Heart left ventricle (tissue), 16 donors: ENCODE measurements around the gene MEGF9. TPM values are rescaled to one million over a fixed set of nuclear protein-coding genes. Genes with fewer than 3 reads are reported as not detected.
"Not testable (repeated sequence)": the region's sequence is repeated elsewhere in the genome, so short reads cannot be mapped to it uniquely, and the experiment has no call there.

Experiments
- ATAC-seq, 4 donors: fragments of 200-7000 bp; cut with Tn5 transposase; one replicate each; pipeline ENCODE4 v1.9.1; 2020 to 2022; ENCODE audit warnings: moderate library complexity in 4 of 4, mild to moderate bottlenecking in 3 of 4, moderate number of reproducible peaks in 1 of 4
- DNase-seq, 5 donors: peaks; one replicate each; pipeline ENCODE4 v3.0.0-alpha.2; 2020
- H3K27ac ChIP-seq, 12 donors: fragments of 200-600 bp; sonication (generic) in 4 of 12; one replicate each; pipeline versions ENCODE4 v1.5.0 to v1.8.0; 2016 to 2022; ENCODE audit warnings: mild to moderate bottlenecking in 2 of 12
- H3K27me3 ChIP-seq, 9 donors: fragments of 200-600 bp; sonication (generic) in 2 of 9; one replicate each; pipeline versions ENCODE4 v1.5.1 to v1.8.0; 2016 to 2022; ENCODE audit warnings: mild to moderate bottlenecking in 3 of 9
- H3K36me3 ChIP-seq, 9 donors: fragments of 200-600 bp; sonication (generic) in 2 of 9; one replicate each; pipeline versions ENCODE4 v1.5.0 to v1.8.0; 2018 to 2022; ENCODE audit warnings: mild to moderate bottlenecking in 2 of 9
- H3K4me1 ChIP-seq, 12 donors: fragments of 200-600 bp; sonication (generic) in 4 of 12; one replicate each; pipeline versions ENCODE4 v1.5.0 to v1.8.0; 2016 to 2022; ENCODE audit warnings: mild to moderate bottlenecking in 3 of 12
- H3K4me3 ChIP-seq, 12 donors: fragments of 200-600 bp; sonication (generic) in 4 of 12; one replicate each; pipeline versions ENCODE4 v1.5.0 to v1.8.0; 2017 to 2022; ENCODE audit warnings: mild to moderate bottlenecking in 9 of 12, moderate library complexity in 4 of 12
- H3K9me3 ChIP-seq, 12 donors: fragments of 200-600 bp; sonication (generic) in 4 of 12; one replicate each; pipeline versions ENCODE4 v1.5.0 to v1.8.0; 2016 to 2022; ENCODE audit warnings: mild to moderate bottlenecking in 1 of 12
- CTCF ChIP-seq, 12 donors: fragments of 200-600 bp; sonication (generic) in 4 of 12; IDR thresholded peaks; one replicate each; pipeline versions ENCODE4 v1.5.0 to v1.8.0; 2018 to 2022; ENCODE audit warnings: antibody characterized with exemption in 12 of 12, mild to moderate bottlenecking in 5 of 12
- POLR2A ChIP-seq, 2 donors: fragments of 450-650 bp; IDR thresholded peaks; one replicate each; pipeline ENCODE4 v1.6.1; 2017; ENCODE audit warnings: antibody characterized with exemption in 2 of 2, mild to moderate bottlenecking in 2 of 2, moderate library complexity in 2 of 2
- WGBS, 4 donors: extraction: QIAGEN DNeasy Blood & Tissue Kit in 2 of 4; methylation state at CpG; one replicate each; pipeline versions ENCODE4 v1.1.5 to v1.1.7; 2013 to 2018; 5-methylcytosine and 5-hydroxymethylcytosine counted together
- intact Hi-C, 10 donors: fragments of 100-400 bp; cut with DNase I; formaldehyde crosslinking; loops; one replicate each; pipeline versions ENCODE4 v1.11.1 to v1.14.2; 2022
- polyA plus RNA-seq, 2 donors: library from polyadenylated mRNA; stranded (reverse); fragments of 200-250 nt; gene quantifications; one replicate each; pipeline ENCODE4 v1.2.3, GENCODE V29; 2013
- total RNA-seq, 9 donors: library from RNA; depleted of rRNA in 2 of 9; stranded (reverse); fragments of >200 nt in 2 of 9; fragmentation: NEBNext Ultra II Directional in 3 of 9; extraction: Animal tissue kit (Norgen Biotek cat#: 25700) in 3 of 9; gene quantifications; one replicate each; pipeline versions ENCODE4 v1.1.0 to v1.2.4, GENCODE V29; 2016 to 2023
- donor health status: ischemic (EF 13 %, LVEDD 7.1; RV severe dilation, severe dysfunction).
- donor health status: healthy with polysubstance abuse.
- donor health status: DM: no; HTN: yes; CAD: no.
- donor health status: DM: no; HTN: no; CAD: no.
- donor health status: ischemic (EF 25% LVEDD 6.9; RV normal size, moderate dysfunction).
- donor health status: ischemic (EF 25% LVEDD 5.7; RV mildly dilated, moderate dysfunction).
- donor health status: healthy.
- donor health status: DM: yes; HTN: yes; CAD: no.
- donor health status: ischemic (EF 35%, LVEDD 5.7; RV mildly dilated, moderate dysfunction).
- donor health status: nonischemic (EF 11% LVEDD 7.7; RV severe dilation, severe dysfunction).
- donor health status: DM: yes; HTN: yes; CAD: no.
- donor health status: PGD.
- donor health status: ischemic (EF 29% LVEDD 5.4; RV normal size, mild dysfunction).
- donor health status: nonischemic (EF 23%, LVEDD 6.1; RV moderate dilation, normal function).

MEGF9 gene
- total and polyA plus RNA-seq, 11 donors: 2.2 to 46.0 (median 12.8) TPM

DNA sequence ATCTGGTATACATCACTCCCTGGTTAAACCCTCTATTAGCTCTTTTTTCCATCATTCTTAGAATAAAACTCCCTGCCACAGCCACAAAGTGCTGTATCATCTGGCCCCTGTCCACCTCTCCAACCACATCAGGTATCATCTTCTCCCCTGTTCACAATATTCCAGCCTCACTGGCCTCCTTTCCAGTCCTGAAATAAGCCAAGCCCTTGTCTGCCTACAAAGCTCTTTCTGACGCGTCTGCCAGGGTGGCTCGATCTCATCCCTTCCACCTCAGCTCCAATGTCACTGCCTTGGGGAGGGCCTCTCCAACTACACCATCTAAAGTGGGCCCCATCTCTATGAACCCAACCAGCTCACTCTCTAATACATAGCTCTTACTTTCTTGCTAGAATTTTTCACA is 155.8 kb downstream of the MEGF9 start:
- DNase-seq (no peak), ATAC-seq (no peak)
- Histone ChIP-seq H3K27ac (no peak overlapping the region), H3K9me3 (no peaks in the 10 kb centered on the region), H3K36me3 (peaks cover 0 to 54% (median 31%) of the 10 kb centered on the region in 9 donors), H3K27me3 (no peaks in the 10 kb centered on the region), H3K4me3 (no peak overlapping the region), H3K4me1 (peaks cover 0 to 8% (median 0%) of the 10 kb centered on the region in 12 donors)
- TF ChIP-seq POLR2A (IDR thresholded peaks at IDR 0.05) (no peak), CTCF (IDR thresholded peaks at IDR 0.05) (no peak)
- intact Hi-C loops: no loop called here
- 96 to 99% (median 97%) methylated on average over 3 of the region's 3 CpGs for WGBS, 4 donors

DNA sequence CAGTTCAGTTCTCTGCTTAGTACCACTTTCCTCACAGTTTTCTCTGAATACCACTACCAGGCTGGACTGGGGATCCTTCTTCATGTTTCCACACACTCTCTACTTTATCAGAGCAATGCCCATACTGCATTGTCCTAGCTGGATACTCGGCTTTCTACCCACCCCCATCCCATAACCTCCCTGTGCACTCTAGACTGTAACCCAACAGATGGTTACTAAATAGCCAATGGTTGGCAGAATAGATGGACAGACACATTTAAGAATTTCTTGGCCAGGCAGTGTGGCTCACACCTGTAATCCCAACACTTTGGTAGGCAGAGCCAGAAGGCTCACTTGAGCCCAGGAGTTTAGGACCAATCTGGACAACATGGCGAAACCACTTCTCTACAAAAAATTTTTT is 157.1 kb downstream of the MEGF9 start:
- H3K36me3 ChIP-seq: peaks cover 0 to 42% (median 25%) of the 10 kb centered on the region in 9 donors
- no peaks in the 10 kb centered on the region for H3K27me3 ChIP-seq
- intact Hi-C loops: no loop called here
- WGBS, 4 donors: 44 to 60% (median 46%) methylated on average over 2 of the region's 2 CpGs
- peaks cover 0 to 8% (median 0%) of the 10 kb centered on the region in 12 donors for H3K4me1 ChIP-seq
- no peaks in the 10 kb centered on the region for H3K9me3 ChIP-seq
- ATAC-seq (no peak), DNase-seq (no peak)
- TF ChIP-seq CTCF (IDR thresholded peaks at IDR 0.05) (no peak), POLR2A (IDR thresholded peaks at IDR 0.05) (no peak)
- no peak overlapping the region for H3K27ac ChIP-seq
- no peak overlapping the region for H3K4me3 ChIP-seq

DNA sequence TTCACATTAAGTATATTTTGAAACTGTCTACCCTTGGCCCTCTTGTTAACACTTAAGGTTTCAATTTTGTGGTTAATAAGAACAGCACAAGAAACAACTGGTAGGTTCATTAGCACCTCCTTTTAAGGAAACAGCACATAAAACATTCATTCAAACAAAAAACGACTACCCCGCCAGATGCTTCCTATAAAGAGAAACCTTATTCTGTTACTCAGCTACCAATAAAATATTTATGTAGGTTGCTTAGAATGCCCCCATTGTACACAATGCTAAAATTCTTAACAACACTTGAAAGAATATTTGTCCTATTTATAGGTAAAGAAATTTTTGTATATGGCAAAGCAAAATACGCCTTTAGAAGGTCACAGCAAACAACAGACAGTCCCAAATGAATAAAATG is 157.5 kb downstream of the MEGF9 start:
- no peak for ATAC-seq
- intact Hi-C loops: no loop called here
- Histone ChIP-seq H3K4me1 (peaks cover 0 to 8% (median 0%) of the 10 kb centered on the region in 12 donors), H3K27ac (no peak overlapping the region), H3K27me3 (no peaks in the 10 kb centered on the region), H3K9me3 (no peaks in the 10 kb centered on the region), H3K4me3 (no peak overlapping the region), H3K36me3 (peaks cover 0 to 39% (median 25%) of the 10 kb centered on the region in 9 donors)
- 83 to 90% (median 86%) methylated on average over 3 of the region's 3 CpGs for WGBS, 4 donors
- no peak for DNase-seq
- TF ChIP-seq CTCF (IDR thresholded peaks at IDR 0.05) (no peak), POLR2A (IDR thresholded peaks at IDR 0.05) (no peak)

DNA sequence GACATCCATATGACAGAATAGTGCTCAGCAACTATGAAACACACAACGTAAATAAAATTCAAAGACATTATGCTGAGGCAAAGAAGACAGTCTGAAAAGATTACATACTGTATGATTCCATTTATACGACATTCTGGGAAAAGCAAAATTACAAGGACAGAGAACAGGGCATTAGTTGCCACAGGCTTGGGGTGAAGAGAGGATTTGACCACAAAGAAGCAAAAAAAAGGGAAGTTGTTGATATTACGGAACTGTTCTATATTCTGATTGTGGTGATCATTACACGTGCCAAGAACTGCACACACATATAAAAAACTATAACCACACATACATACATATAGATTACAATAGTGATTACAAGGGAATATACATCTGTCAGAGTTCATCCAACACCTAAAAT is 158.4 kb downstream of the MEGF9 start:
- TF ChIP-seq CTCF (IDR thresholded peaks at IDR 0.05) (no peak), POLR2A (IDR thresholded peaks at IDR 0.05) (no peak)
- H3K27me3 ChIP-seq: no peaks in the 10 kb centered on the region
- peaks cover 0 to 44% (median 26%) of the 10 kb centered on the region in 9 donors for H3K36me3 ChIP-seq
- ATAC-seq (peak in 1 of 4 donors; percentile 33), DNase-seq (no peak)
- H3K27ac ChIP-seq: no peak overlapping the region
- intact Hi-C loops: no loop called here
- H3K4me3 ChIP-seq: no peak overlapping the region
- no peaks in the 10 kb centered on the region for H3K9me3 ChIP-seq
- peaks cover 0 to 8% (median 0%) of the 10 kb centered on the region in 12 donors for H3K4me1 ChIP-seq
- WGBS, 4 donors: 87 to 92% (median 88%) methylated on average over 4 of the region's 4 CpGs

GRCh38 chr9:120552210-120552704 is 162.0 kb downstream of the MEGF9 start:
- H3K27me3 ChIP-seq, H3K27ac ChIP-seq, ATAC-seq, DNase-seq, H3K4me3 ChIP-seq, H3K9me3 ChIP-seq, H3K4me1 ChIP-seq, intact Hi-C loops: not testable (repeated sequence)
- 93 to 98% (median 95%) methylated on average over 5 to 6 of the region's 7 CpGs for WGBS, 4 donors
- H3K36me3 ChIP-seq: peaks cover 0 to 72% (median 44%) of the 10 kb centered on the region in 9 donors
